ENCODE data around the gene FBLN5.

DNA sequence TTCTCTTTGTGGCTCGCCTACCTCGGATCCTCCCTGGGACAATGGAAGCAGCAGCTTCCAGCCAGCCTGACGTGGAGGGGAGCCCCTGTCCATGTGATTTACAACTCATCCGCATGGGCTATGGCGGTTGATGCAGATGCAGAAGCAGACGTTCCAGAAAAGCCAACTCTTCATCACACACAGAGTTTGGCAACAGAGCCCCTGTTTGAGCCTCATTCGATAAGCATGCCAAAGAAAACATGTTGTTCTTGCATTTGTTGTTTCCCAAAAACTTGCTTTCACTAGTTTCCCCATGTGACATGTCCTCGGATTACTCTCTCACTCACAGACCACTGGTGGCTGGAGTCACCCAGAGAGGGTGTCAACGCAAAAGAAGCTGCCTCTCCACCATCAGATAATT lies 63.7 kb downstream of the FBLN5 start:
- TF ChIP-seq KDM1A (IDR thresholded peaks at IDR 0.05) (no peak), NR2F6 (CRISPR knock-in tag; IDR thresholded peaks at IDR 0.05) (no peak), REST (IDR thresholded peaks at IDR 0.05; ENCODE audit: borderline replicate concordance) (no peak), REST (CRISPR knock-in tag; IDR thresholded peaks at IDR 0.05; ENCODE audit: low read depth) (no peak), PHF8 (IDR thresholded peaks at IDR 0.05; ENCODE audit: borderline replicate concordance, low read length) (no peak), NRF1 (conservative IDR thresholded peaks at IDR 0.05 in 1 of 2, IDR thresholded peaks at IDR 0.05 in 1 of 2) (no peak), ZNF561 (CRISPR knock-in tag; conservative IDR thresholded peaks at IDR 0.05) (no peak), ZNF274 (IDR thresholded peaks at IDR 0.05; ENCODE audit: borderline replicate concordance, low read depth, low read length) (no peak)
- TF ChIP-seq, protein P1, sequence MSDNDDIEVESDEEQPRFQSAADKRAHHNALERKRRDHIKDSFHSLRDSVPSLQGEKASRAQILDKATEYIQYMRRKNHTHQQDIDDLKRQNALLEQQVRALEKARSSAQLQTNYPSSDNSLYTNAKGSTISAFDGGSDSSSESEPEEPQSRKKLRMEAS (CRISPR knock-in tag; IDR thresholded peaks at IDR 0.05) = no peak
- TF ChIP-seq, protein P2, sequence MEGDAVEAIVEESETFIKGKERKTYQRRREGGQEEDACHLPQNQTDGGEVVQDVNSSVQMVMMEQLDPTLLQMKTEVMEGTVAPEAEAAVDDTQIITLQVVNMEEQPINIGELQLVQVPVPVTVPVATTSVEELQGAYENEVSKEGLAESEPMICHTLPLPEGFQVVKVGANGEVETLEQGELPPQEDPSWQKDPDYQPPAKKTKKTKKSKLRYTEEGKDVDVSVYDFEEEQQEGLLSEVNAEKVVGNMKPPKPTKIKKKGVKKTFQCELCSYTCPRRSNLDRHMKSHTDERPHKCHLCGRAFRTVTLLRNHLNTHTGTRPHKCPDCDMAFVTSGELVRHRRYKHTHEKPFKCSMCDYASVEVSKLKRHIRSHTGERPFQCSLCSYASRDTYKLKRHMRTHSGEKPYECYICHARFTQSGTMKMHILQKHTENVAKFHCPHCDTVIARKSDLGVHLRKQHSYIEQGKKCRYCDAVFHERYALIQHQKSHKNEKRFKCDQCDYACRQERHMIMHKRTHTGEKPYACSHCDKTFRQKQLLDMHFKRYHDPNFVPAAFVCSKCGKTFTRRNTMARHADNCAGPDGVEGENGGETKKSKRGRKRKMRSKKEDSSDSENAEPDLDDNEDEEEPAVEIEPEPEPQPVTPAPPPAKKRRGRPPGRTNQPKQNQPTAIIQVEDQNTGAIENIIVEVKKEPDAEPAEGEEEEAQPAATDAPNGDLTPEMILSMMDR (IDR thresholded peaks at IDR 0.05 in 2 of 3, conservative IDR thresholded peaks at IDR 0.05 in 1 of 3; ENCODE audit: insufficient read depth in 2 of 3, low read depth in 1 of 3, low read length in 3 of 3) = no peak

Measured in K562 (cell line).